Measurements from ENCODE around the gene CACYBP. TPM values are rescaled to one million over a fixed set of nuclear protein-coding genes. Genes with fewer than 3 reads are reported as not detected.

Gene CACYBP
- total RNA-seq, result 100 to 1,000 TPM in 1 of 2 donors, 10 to 100 TPM in 1; 98.4 to 205 TPM
- polyA plus RNA-seq (ENCODE audit: insufficient read length in 2 of 2), result 100 to 1,000 TPM; 143 to 155 TPM
- long read RNA-seq, donor 1, transcript CACYBP-201 (6 exons, 2,766 nt), result major isoform, 60 of 241 reads
- long read RNA-seq, donor 1, transcript CACYBP-207 (5 exons, 804 nt), result minor isoform, 8 of 241 reads
- long read RNA-seq, donor 1, transcript CACYBP-208 (2 exons, 688 nt), result minor isoform, 7 of 241 reads
- long read RNA-seq, donor 1, partial matches to known transcripts, result 137 of 241 reads
- long read RNA-seq, donor 1, other reads (novel, unspliced or antisense), result 28 of 241 reads
- long read RNA-seq, donor 2, transcript CACYBP-207 (5 exons, 804 nt), result minor isoform, 9 of 79 reads
- long read RNA-seq, donor 2, transcript CACYBP-201 (6 exons, 2,766 nt), result major isoform, 27 of 79 reads
- long read RNA-seq, donor 2, partial matches to known transcripts, result 17 of 79 reads
- long read RNA-seq, donor 2, other reads (novel, unspliced or antisense), result 22 of 79 reads
- long read RNA-seq, donor 3, transcript CACYBP-207 (5 exons, 804 nt), result minor isoform, 8 of 102 reads
- long read RNA-seq, donor 3, transcript CACYBP-201 (6 exons, 2,766 nt), result major isoform, 30 of 102 reads
- long read RNA-seq, donor 3, transcript CACYBP-208 (2 exons, 688 nt), result minor isoform, 7 of 102 reads
- long read RNA-seq, donor 3, partial matches to known transcripts, result 0 of 102 reads
- long read RNA-seq, donor 3, other reads (novel, unspliced or antisense), result 57 of 102 reads
- long read RNA-seq, donor 4, transcript CACYBP-201 (6 exons, 2,766 nt), result major isoform, 55 of 86 reads
- long read RNA-seq, donor 4, transcript CACYBP-207 (5 exons, 804 nt), result minor isoform, 6 of 86 reads
- long read RNA-seq, donor 4, partial matches to known transcripts, result 9 of 86 reads
- long read RNA-seq, donor 4, other reads (novel, unspliced or antisense), result 11 of 86 reads

- peak within 1 kb of the TSS; percentile 87 for H3K4me3 ChIP-seq (ENCODE audit: low read depth, low read length)
- H3K4me1 ChIP-seq (ENCODE audit: control insufficient read depth, insufficient read depth, low read length), result peaks cover 8% of the 10 kb centered on the region
- H3K9me3 ChIP-seq (ENCODE audit: control insufficient read depth, insufficient read depth, low read length), result no peaks in the 10 kb centered on the region
- peak within 1 kb of the TSS; percentile 100 for H3K27ac ChIP-seq (ENCODE audit: low read depth, low read length)
- peak in 3 of 6 donors; percentile 22 to 65 (median 43) for DNase-seq (ENCODE audit: low read depth in 4 of 6, low spot score in 6 of 6)
- WGBS (ENCODE audit: insufficient coverage), result under 1% methylated on average over 68 of the region's 71 CpGs
- no peaks in the 10 kb centered on the region for H3K36me3 ChIP-seq (ENCODE audit: control insufficient read depth, insufficient read depth, low read length)
- H3K27me3 ChIP-seq (ENCODE audit: control insufficient read depth, insufficient read depth, low read length), result no peaks in the 10 kb centered on the region
Observed at GRCh38 chr1:174999936-175000696, at the start of gene CACYBP. Gene CACYBP (plus strand): TSS chr1:174999947. CDS start chr1:175000181, 234 bp downstream.

GRCh38 chr1:174953285-174954072 is 46.3 kb upstream of the CACYBP start:
- H3K27ac ChIP-seq (ENCODE audit: low read depth, low read length), result peak overlapping the region; percentile 25
- no peaks in the 10 kb centered on the region for H3K36me3 ChIP-seq (ENCODE audit: control insufficient read depth, insufficient read depth, low read length)
- H3K4me1 ChIP-seq (ENCODE audit: control insufficient read depth, insufficient read depth, low read length), result no peaks in the 10 kb centered on the region
- 46% methylated on average over 6 of the region's 11 CpGs for WGBS (ENCODE audit: insufficient coverage)
- no peak overlapping the region for H3K4me3 ChIP-seq (ENCODE audit: low read depth, low read length)
- H3K9me3 ChIP-seq (ENCODE audit: control insufficient read depth, insufficient read depth, low read length), result no peaks in the 10 kb centered on the region
- H3K27me3 ChIP-seq (ENCODE audit: control insufficient read depth, insufficient read depth, low read length), result no peaks in the 10 kb centered on the region
- peak in 1 of 6 donors; percentile 77 for DNase-seq (ENCODE audit: low read depth in 4 of 6, low spot score in 6 of 6)

GRCh38 chr1:174954073-174954460 is 45.7 kb upstream of the CACYBP start:
- Histone ChIP-seq H3K27ac (ENCODE audit: low read depth, low read length) (peak overlapping the region; percentile 25), H3K36me3 (ENCODE audit: control insufficient read depth, insufficient read depth, low read length) (no peaks in the 10 kb centered on the region), H3K9me3 (ENCODE audit: control insufficient read depth, insufficient read depth, low read length) (no peaks in the 10 kb centered on the region), H3K4me1 (ENCODE audit: control insufficient read depth, insufficient read depth, low read length) (no peaks in the 10 kb centered on the region), H3K27me3 (ENCODE audit: control insufficient read depth, insufficient read depth, low read length) (no peaks in the 10 kb centered on the region), H3K4me3 (ENCODE audit: low read depth, low read length) (no peak overlapping the region)
- peak in 3 of 6 donors; percentile 53 to 94 (median 79) for DNase-seq (ENCODE audit: low read depth in 4 of 6, low spot score in 6 of 6)

GRCh38 chr1:174954671-174955669 is 44.8 kb upstream of the CACYBP start:
- peak in 2 of 6 donors; percentile 20 to 92 for DNase-seq (ENCODE audit: low read depth in 4 of 6, low spot score in 6 of 6)
- no peaks in the 10 kb centered on the region for H3K9me3 ChIP-seq (ENCODE audit: control insufficient read depth, insufficient read depth, low read length)
- no peaks in the 10 kb centered on the region for H3K4me1 ChIP-seq (ENCODE audit: control insufficient read depth, insufficient read depth, low read length)
- no peak overlapping the region for H3K4me3 ChIP-seq (ENCODE audit: low read depth, low read length)
- WGBS (ENCODE audit: insufficient coverage), result no CpG with 5 or more reads among the region's 3 CpGs
- H3K36me3 ChIP-seq (ENCODE audit: control insufficient read depth, insufficient read depth, low read length), result no peaks in the 10 kb centered on the region
- no peaks in the 10 kb centered on the region for H3K27me3 ChIP-seq (ENCODE audit: control insufficient read depth, insufficient read depth, low read length)
- H3K27ac ChIP-seq (ENCODE audit: low read depth, low read length), result peak overlapping the region; percentile 33

- H3K9me3 ChIP-seq (ENCODE audit: control insufficient read depth, insufficient read depth, low read length), result no peaks in the 10 kb centered on the region
- WGBS (ENCODE audit: insufficient coverage), result 86% methylated on average over 1 of the region's 3 CpGs
- H3K27ac ChIP-seq (ENCODE audit: low read depth, low read length), result no peak overlapping the region
- no peak for DNase-seq (ENCODE audit: low read depth in 4 of 6, low spot score in 6 of 6)
- no peak overlapping the region for H3K4me3 ChIP-seq (ENCODE audit: low read depth, low read length)
- no peaks in the 10 kb centered on the region for H3K4me1 ChIP-seq (ENCODE audit: control insufficient read depth, insufficient read depth, low read length)
- no peaks in the 10 kb centered on the region for H3K27me3 ChIP-seq (ENCODE audit: control insufficient read depth, insufficient read depth, low read length)
- H3K36me3 ChIP-seq (ENCODE audit: control insufficient read depth, insufficient read depth, low read length), result no peaks in the 10 kb centered on the region
Observed at GRCh38 chr1:174956086-174956485, 43.7 kb upstream of the CACYBP start.

GRCh38 chr1:174956976-174957375 is 42.8 kb upstream of the CACYBP start:
- Histone ChIP-seq H3K27ac (ENCODE audit: low read depth, low read length) (no peak overlapping the region), H3K4me1 (ENCODE audit: control insufficient read depth, insufficient read depth, low read length) (no peaks in the 10 kb centered on the region), H3K9me3 (ENCODE audit: control insufficient read depth, insufficient read depth, low read length) (no peaks in the 10 kb centered on the region), H3K27me3 (ENCODE audit: control insufficient read depth, insufficient read depth, low read length) (no peaks in the 10 kb centered on the region), H3K4me3 (ENCODE audit: low read depth, low read length) (no peak overlapping the region), H3K36me3 (ENCODE audit: control insufficient read depth, insufficient read depth, low read length) (no peaks in the 10 kb centered on the region)
- no peak for DNase-seq (ENCODE audit: low read depth in 4 of 6, low spot score in 6 of 6)

- Histone ChIP-seq H3K9me3 (ENCODE audit: control insufficient read depth, insufficient read depth, low read length) (no peaks in the 10 kb centered on the region), H3K27me3 (ENCODE audit: control insufficient read depth, insufficient read depth, low read length) (no peaks in the 10 kb centered on the region), H3K36me3 (ENCODE audit: control insufficient read depth, insufficient read depth, low read length) (no peaks in the 10 kb centered on the region), H3K4me1 (ENCODE audit: control insufficient read depth, insufficient read depth, low read length) (no peaks in the 10 kb centered on the region), H3K27ac (ENCODE audit: low read depth, low read length) (no peak overlapping the region), H3K4me3 (ENCODE audit: low read depth, low read length) (no peak overlapping the region)
- no peak for DNase-seq (ENCODE audit: low read depth in 4 of 6, low spot score in 6 of 6)
Observed at GRCh38 chr1:174957829-174958228, 41.9 kb upstream of the CACYBP start.

GRCh38 chr1:174958396-174958795 is 41.4 kb upstream of the CACYBP start:
- no CpG with 5 or more reads among the region's 1 CpG for WGBS (ENCODE audit: insufficient coverage)
- H3K27ac ChIP-seq (ENCODE audit: low read depth, low read length), result no peak overlapping the region
- no peak overlapping the region for H3K4me3 ChIP-seq (ENCODE audit: low read depth, low read length)

More at GRCh38 chr1:174958396-174958795, 41.4 kb upstream of the CACYBP start:
- DNase-seq (ENCODE audit: low read depth in 4 of 6, low spot score in 6 of 6), result no peak
- Histone ChIP-seq H3K4me1 (ENCODE audit: control insufficient read depth, insufficient read depth, low read length) (no peaks in the 10 kb centered on the region), H3K27me3 (ENCODE audit: control insufficient read depth, insufficient read depth, low read length) (no peaks in the 10 kb centered on the region), H3K9me3 (ENCODE audit: control insufficient read depth, insufficient read depth, low read length) (no peaks in the 10 kb centered on the region), H3K36me3 (ENCODE audit: control insufficient read depth, insufficient read depth, low read length) (no peaks in the 10 kb centered on the region)
